Vagina (tissue), 2 donors: Measurements from ENCODE around the gene PGC.

Experiments
- POLR2A ChIP-seq, 2 donors: fragments of 450-650 bp; IDR thresholded peaks; one replicate each; pipeline ENCODE4 v1.6.1; 2017; ENCODE audit warnings: antibody characterized with exemption in 2 of 2, mild to moderate bottlenecking in 2 of 2, moderate library complexity in 2 of 2
- POLR2AphosphoS5 ChIP-seq, 2 donors: sonication (generic); formaldehyde crosslinking; IDR thresholded peaks; one replicate each; pipeline ENCODE4 v1.9.0; 2017; ENCODE audit warnings: antibody characterized with exemption in 2 of 2, mild to moderate bottlenecking in 2 of 2, low read depth in 1 of 2; ENCODE audit not compliant: insufficient read depth in 1 of 2
- TF ChIP-seq, protein P1 (sequence below), 3 experiments: fragments of 450-650 bp in 2 of 3; fragments of 200-600 bp in 1 of 3; sonication (generic) in 1 of 3; IDR thresholded peaks; one replicate each; pipeline ENCODE4 v1.5.1; 2017 to 2019; ENCODE audit warnings: antibody characterized with exemption in 3 of 3, mild to moderate bottlenecking in 2 of 3, moderate library complexity in 2 of 3

DNA sequence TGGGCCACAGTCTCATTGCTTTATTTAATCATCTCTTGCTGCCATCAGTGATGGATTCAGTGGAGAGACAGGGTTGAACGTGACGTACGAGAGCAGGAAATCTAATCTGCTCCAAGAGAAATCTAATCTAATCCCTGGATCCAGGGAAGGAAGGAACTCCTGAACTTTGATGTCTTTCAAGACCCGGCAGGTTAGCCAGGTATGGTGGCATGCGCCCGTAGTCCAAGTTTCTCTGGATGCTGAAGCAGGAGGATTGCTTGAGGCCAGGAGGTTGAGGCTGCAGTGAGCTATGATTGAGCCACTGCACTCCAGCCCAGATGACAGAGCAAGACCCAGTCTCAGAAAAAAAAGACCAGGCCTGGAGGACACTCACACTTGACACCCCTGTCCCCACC lies 11.4 kb upstream of the PGC start:
- TF ChIP-seq POLR2AphosphoS5 (IDR thresholded peaks at IDR 0.05; ENCODE audit: insufficient read depth in 1 of 2, low read depth in 1 of 2) (no peak), POLR2A (IDR thresholded peaks at IDR 0.05) (no peak)
- TF ChIP-seq, protein P1, sequence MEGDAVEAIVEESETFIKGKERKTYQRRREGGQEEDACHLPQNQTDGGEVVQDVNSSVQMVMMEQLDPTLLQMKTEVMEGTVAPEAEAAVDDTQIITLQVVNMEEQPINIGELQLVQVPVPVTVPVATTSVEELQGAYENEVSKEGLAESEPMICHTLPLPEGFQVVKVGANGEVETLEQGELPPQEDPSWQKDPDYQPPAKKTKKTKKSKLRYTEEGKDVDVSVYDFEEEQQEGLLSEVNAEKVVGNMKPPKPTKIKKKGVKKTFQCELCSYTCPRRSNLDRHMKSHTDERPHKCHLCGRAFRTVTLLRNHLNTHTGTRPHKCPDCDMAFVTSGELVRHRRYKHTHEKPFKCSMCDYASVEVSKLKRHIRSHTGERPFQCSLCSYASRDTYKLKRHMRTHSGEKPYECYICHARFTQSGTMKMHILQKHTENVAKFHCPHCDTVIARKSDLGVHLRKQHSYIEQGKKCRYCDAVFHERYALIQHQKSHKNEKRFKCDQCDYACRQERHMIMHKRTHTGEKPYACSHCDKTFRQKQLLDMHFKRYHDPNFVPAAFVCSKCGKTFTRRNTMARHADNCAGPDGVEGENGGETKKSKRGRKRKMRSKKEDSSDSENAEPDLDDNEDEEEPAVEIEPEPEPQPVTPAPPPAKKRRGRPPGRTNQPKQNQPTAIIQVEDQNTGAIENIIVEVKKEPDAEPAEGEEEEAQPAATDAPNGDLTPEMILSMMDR (IDR thresholded peaks at IDR 0.05): no peak
